Activated naive CD8-positive, alpha-beta T cell treated with anti-CD3 and anti-CD28 coated beads for 36 hours (primary cell): Measurements from ENCODE around the gene PRELP. TPM values are rescaled to one million over a fixed set of nuclear protein-coding genes. Genes with fewer than 3 reads are reported as not detected.

Experiments
- DNase-seq: peaks from one replicate; pipeline ENCODE4 v3.0.0; 2021
- H3K27ac Mint-ChIP-seq: one replicate; pipeline ENCODE4 v1.8.0; 2022; ENCODE audit warnings: mild to moderate bottlenecking, moderate library complexity, mixed read lengths
- H3K27me3 Mint-ChIP-seq: one replicate; pipeline ENCODE4 v1.8.0; 2022; ENCODE audit warnings: mild to moderate bottlenecking, mixed read lengths
- H3K36me3 Mint-ChIP-seq: one replicate; pipeline ENCODE4 v1.8.0; 2021; ENCODE audit warnings: mild to moderate bottlenecking, mixed read lengths
- H3K4me1 Mint-ChIP-seq: one replicate; pipeline ENCODE4 v1.8.0; 2021; ENCODE audit warnings: mixed read lengths
- H3K4me3 Mint-ChIP-seq: one replicate; pipeline ENCODE4 v1.8.0; 2022; ENCODE audit warnings: mild to moderate bottlenecking, moderate library complexity, mixed read lengths
- H3K9me3 Mint-ChIP-seq: one replicate; pipeline ENCODE4 v1.8.0; 2022; ENCODE audit warnings: mixed read lengths
- total RNA-seq, 2 experiments: library from RNA; stranded (reverse); gene quantifications; one replicate each; pipeline ENCODE4 v1.2.3, GENCODE V29; 2021

Gene PRELP
- total RNA-seq, 2 experiments from 2014 or later: not detected

DNA sequence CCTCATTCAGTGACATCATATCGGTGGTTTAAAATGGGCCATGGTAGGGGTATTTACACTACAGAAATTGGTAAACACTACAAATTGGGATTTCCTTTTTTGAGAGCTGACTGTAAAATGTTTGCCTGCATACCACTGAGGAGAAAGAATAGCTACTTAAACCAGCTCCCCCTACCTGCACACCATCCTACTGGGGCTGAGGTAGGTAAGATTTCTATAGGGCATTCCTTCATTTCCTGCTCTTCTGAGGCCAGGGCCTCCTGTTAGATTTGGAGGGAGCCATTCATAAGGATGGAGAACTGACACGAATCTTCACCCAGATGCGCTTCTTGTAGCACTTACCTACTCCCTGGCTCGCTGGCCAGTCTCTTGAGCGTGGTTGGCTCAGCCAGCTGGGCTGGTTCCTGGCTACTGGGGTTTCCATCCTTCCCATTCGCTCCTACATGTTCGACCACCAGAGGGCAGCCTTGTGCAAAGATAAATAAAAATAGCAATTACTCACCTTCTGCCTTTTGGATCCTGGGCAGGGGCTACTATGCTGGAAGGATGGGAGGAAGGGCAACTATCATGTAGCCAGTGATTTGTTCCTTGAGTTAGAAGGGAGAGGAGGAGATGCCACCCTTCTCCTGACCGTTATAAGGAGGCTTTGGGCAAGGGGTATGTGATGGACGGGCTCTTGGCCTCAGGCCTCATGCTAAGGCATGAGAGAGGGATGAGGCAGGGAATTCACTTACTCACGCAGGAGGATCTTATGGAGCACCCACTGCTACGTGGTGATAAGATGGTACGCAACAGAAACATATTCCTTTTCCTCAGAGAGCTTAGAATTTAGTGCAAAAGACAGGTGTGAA lies 29.0 kb downstream of the PRELP start:
- Mint-ChIP-seq H3K4me3 (no peak overlapping the region), H3K36me3 (no peaks in the 10 kb centered on the region), H3K9me3 (no peaks in the 10 kb centered on the region), H3K27me3 (no peaks in the 10 kb centered on the region), H3K27ac (no peak overlapping the region), H3K4me1 (no peaks in the 10 kb centered on the region)
- peak; percentile 60 for DNase-seq

DNA sequence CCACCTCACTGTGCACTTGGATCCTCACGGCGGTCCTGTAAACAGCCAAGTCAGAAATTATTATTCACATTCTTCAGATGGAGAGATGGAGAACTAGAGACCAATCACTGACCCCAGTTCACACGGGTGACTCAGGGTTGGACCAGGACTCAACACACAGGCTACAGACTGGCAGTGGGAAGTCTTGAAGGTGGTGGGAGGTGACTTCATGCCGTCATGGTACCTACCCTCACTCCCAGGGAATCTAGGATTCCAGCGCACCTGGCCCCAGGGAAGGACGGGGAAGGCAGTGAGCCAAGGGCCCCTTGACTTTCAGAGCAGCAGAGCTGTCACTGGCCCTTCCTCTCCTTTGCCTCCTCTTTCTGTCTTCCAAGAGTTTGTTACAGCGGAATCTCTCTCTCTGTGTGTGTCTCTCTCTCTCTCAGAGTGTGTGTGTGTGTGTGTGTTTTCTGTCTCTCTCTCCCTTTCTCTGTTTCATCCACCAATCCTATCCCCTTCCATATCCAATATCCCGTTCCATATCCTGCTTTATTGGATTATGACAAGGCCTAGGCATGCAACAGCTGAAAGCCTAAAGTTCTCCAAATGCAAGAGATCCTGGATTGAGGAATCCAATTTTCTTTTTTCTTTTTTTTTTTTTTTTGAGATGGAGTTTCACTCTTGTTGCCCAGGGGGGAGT lies 30.1 kb downstream of the PRELP start:
- Mint-ChIP-seq H3K9me3 (no peaks in the 10 kb centered on the region), H3K4me1 (no peaks in the 10 kb centered on the region), H3K36me3 (no peaks in the 10 kb centered on the region), H3K4me3 (no peak overlapping the region), H3K27ac (no peak overlapping the region), H3K27me3 (no peaks in the 10 kb centered on the region)
- DNase-seq: no peak

DNA sequence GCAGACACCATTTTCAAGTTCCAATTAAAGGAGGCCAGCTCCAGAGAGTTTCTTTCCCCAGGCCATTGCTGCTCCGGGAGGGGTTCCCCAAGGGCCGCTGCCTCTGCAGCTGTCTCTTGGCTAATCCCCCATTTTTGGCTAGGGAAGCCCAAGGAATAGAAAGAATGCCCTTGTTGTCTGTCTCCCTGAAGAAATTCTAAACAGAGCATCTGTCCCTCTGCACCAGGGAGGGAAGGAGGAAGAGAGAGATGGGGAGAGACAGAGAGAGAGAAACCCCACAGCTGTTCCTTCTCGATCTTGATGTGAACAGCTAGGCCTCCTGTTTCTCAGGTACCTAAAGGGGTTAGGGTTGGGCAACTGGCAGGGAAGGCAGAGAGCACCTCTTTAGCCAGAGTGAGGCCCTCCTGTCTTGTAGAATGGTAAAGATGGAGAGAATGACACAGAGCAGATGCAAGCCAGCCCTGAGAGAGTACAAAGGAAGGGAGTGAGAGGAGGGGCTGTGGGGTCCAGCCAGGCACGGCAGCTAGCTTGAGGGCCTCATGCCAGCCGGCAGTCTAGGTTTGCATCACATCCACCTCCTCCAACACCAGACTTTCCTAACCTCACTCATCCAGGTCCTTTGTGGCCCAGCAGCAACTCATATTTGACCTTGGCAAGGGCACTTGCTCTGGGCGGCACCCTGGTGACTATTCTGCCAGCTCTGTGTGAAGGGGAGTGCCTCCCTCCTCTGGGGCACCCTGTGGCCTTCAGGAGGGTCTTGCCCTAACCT lies 31.4 kb downstream of the PRELP start:
- H3K27me3 Mint-ChIP-seq: no peaks in the 10 kb centered on the region
- H3K27ac Mint-ChIP-seq: no peak overlapping the region
- H3K36me3 Mint-ChIP-seq: no peaks in the 10 kb centered on the region
- no peaks in the 10 kb centered on the region for H3K4me1 Mint-ChIP-seq
- DNase-seq: no peak
- no peaks in the 10 kb centered on the region for H3K9me3 Mint-ChIP-seq
- H3K4me3 Mint-ChIP-seq: no peak overlapping the region

DNA sequence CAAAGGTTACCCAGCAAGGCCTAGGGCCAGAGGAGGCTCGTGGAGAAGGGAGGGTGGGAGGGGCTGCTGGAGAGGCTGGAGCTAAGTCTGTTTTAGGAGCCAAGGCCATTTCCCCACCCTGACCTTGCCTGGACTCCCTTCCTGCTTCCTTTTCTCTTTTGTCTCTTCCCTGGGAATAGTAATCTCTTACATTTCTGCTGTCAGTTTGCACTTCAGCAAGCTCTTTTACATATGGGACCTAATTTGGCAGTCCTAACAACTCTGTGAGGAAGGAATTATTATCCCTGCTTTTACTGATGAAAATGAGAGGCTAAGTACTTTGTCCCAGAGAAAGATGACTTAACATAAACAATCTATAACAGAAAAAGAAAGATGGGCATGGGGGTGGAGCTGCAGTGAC lies 32.2 kb downstream of the PRELP start:
- Mint-ChIP-seq H3K4me1 (peaks cover 5% of the 10 kb centered on the region), H3K9me3 (no peaks in the 10 kb centered on the region), H3K36me3 (no peaks in the 10 kb centered on the region), H3K27ac (no peak overlapping the region), H3K4me3 (no peak overlapping the region), H3K27me3 (no peaks in the 10 kb centered on the region)
- DNase-seq: no peak

DNA sequence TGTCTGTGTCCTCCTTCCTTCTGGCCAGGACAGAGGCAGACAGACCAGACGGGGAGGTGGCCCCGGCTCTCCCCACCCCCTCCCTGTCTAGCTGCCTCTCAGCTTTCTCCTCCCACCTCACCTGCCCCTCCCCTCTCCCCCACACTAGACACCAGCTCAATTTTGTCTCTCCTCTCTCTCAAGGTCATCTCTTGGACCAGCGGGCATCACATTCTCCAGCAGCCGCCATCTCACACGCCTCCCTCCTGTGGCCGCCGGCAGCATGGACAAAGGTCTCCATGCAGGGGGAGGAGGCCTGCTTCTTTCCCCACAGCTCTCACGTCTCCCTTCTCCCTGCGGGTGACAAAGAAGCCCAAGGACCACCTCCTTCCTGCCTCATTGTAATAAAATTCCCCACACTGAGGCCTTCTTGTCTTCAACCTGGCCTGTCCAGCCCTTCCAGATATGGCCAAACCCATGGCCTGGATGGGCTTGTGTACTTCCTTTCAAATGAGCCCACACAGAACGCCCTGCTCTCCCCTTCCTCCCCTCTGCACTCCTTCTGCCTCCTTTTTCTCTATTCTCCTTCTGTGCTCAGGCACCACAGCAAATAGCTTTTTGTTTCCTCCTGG lies 33.0 kb downstream of the PRELP start:
- Mint-ChIP-seq H3K4me1 (peaks cover 13% of the 10 kb centered on the region), H3K36me3 (no peaks in the 10 kb centered on the region), H3K9me3 (no peaks in the 10 kb centered on the region), H3K27ac (no peak overlapping the region), H3K4me3 (no peak overlapping the region), H3K27me3 (no peaks in the 10 kb centered on the region)
- no peak for DNase-seq

DNA sequence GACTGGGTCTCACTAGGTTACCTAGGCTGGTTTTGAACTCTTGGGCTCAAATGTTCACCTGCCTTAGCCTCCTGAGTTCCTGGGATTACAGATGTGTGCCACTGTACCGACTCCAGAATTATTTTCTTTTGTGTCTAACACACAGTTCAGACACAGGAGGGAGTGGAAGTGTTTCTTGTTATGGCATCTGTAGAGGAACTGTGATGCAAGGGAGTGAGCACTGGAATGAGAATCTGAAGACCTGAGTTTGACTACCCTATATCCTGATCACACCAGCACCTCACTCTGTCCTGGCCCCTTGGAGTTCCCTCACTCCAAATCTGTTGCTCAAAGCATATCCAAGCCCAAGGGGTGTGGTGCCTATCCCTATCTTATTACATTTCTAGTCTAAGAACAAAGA lies 33.5 kb downstream of the PRELP start:
- no peak for DNase-seq
- Mint-ChIP-seq H3K27me3 (no peaks in the 10 kb centered on the region), H3K9me3 (no peaks in the 10 kb centered on the region), H3K27ac (no peak overlapping the region), H3K4me3 (no peak overlapping the region), H3K4me1 (peaks cover 18% of the 10 kb centered on the region), H3K36me3 (no peaks in the 10 kb centered on the region)

DNA sequence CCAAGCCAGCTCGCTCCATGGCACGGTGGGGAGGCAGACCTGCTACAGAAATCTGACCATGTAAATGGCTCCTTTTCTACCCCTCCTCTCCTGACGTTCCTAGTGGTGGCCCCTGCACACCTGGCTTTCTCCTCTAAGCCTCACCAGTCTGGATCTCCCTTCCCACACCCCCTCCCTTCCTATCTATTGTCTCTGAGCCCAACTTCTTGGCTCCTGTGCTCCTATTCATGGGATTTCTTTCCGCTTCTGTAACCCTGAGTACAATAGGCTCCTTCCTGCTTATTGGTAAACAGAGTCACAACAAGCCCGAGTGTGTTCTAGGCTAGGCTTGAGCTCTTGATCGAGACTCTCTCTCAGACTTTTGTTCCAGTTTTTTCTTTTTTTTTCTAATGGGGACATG lies 35.9 kb downstream of the PRELP start:
- peaks cover 22% of the 10 kb centered on the region for H3K4me1 Mint-ChIP-seq

DNA sequence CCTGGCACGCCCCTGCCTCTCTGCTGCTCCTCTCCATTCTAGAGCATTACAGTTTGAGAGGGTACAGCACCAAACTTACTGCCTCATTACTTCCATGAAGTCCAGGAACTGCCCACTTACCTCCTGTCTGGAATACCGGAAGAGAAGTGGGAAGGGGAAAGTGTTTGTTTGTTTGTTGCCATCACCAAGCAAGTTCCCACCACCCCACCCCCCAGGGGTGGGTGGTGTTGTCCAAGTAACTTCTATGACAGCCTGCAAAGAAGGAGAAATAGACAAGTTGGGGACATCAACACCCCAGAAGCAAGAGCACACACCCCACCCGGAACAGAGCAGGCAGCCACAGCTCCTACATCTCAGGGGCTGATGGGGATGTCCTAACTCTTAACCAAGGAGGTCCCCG lies 36.3 kb downstream of the PRELP start:
- no peaks in the 10 kb centered on the region for H3K36me3 Mint-ChIP-seq
- H3K4me3 Mint-ChIP-seq: no peak overlapping the region
- DNase-seq: no peak
- H3K9me3 Mint-ChIP-seq: no peaks in the 10 kb centered on the region
- peaks cover 22% of the 10 kb centered on the region for H3K4me1 Mint-ChIP-seq
- no peaks in the 10 kb centered on the region for H3K27me3 Mint-ChIP-seq
- H3K27ac Mint-ChIP-seq: no peak overlapping the region

More for the DNA sequence above, 35.9 kb downstream of the PRELP start:
- H3K36me3 Mint-ChIP-seq: no peaks in the 10 kb centered on the region
- H3K4me3 Mint-ChIP-seq: no peak overlapping the region
- H3K9me3 Mint-ChIP-seq: no peaks in the 10 kb centered on the region
- H3K27me3 Mint-ChIP-seq: no peaks in the 10 kb centered on the region
- H3K27ac Mint-ChIP-seq: no peak overlapping the region
- DNase-seq: no peak

DNA sequence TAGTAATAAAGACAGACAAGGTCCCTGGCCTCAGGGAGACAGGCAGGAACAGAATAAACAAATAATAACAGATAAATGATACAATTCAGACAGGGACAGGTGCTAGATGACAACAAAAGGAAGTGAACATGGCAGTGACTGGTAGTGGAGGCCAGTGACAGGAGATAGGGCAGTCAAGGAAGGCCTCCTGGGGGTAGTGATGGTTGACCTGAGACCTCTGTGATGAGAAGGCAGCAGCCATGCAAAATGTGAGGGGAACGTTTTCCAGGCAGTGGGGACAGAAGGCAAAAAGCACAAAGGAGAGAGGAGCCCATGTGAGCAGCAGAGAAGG lies 36.9 kb downstream of the PRELP start:
- H3K9me3 Mint-ChIP-seq: no peaks in the 10 kb centered on the region
- peak overlapping the region; percentile 80 for H3K27ac Mint-ChIP-seq
- H3K36me3 Mint-ChIP-seq: no peaks in the 10 kb centered on the region
- H3K4me1 Mint-ChIP-seq: peaks cover 22% of the 10 kb centered on the region
- H3K27me3 Mint-ChIP-seq: no peaks in the 10 kb centered on the region
- no peak for DNase-seq
- H3K4me3 Mint-ChIP-seq: no peak overlapping the region

DNA sequence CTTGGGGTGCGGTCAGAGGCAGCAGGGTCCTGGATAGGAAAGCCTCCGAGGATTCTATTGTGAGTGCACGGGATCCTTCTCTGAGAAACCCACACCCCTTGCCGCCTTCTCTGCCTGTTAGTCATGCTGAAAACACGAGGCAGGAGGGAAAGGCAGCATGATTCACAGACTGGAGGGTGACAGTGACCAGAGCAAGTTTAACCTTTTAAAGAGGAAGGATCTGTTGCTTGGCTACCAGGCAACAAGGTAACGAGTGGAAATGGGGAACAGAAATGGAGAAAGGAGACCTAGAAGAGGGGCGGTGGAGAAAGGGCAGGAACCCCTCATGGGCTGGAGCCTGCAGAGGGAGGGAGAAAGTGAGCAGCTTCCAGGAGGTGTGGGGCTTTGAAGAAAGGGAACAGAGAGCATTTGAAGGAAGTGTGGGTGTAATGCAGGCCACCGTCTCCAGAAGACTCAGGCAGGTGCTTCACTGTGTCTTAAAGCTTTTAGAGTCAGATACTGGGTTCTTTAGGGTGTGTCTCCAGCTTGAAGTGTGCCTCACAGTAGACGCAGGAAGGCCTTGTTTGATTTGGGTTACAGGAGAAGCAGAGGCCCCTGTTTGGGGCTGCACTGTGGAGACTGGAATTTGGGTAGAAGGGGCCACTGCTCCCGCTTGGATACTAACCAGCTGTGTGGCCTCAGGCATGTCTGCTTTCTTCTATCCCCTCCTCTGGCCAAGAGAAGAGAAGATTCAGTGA lies 37.4 kb downstream of the PRELP start:
- Mint-ChIP-seq H3K27ac (peak overlapping the region; percentile 80), H3K9me3 (no peaks in the 10 kb centered on the region), H3K4me1 (peaks cover 22% of the 10 kb centered on the region), H3K36me3 (no peaks in the 10 kb centered on the region), H3K27me3 (no peaks in the 10 kb centered on the region), H3K4me3 (no peak overlapping the region)
- peak; percentile 32 for DNase-seq

DNA sequence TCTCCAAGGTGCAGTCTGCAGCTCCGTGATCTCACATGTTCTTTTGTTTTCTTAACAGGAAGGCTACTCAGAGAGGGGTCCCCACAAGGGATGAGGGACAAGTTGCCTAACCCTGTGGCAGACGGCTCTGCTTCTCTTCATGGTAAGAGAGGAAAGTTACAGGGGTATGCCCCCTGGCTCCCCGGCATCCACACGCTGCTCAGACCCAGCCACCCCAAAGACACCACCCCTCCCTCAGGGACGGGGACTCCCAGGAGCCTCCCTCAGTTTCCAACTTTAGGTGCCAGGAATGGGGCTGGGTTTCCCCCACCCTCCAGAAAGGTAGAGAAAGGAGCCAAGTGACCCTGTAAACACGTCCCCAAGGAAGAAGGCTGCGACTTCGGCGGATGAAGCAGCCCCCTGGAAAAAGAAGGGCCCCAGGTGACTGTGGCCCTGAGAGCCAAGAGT lies 38.0 kb downstream of the PRELP start:
- Mint-ChIP-seq H3K9me3 (no peaks in the 10 kb centered on the region), H3K4me1 (peaks cover 22% of the 10 kb centered on the region), H3K4me3 (no peak overlapping the region), H3K27ac (peak overlapping the region; percentile 80), H3K36me3 (no peaks in the 10 kb centered on the region), H3K27me3 (no peaks in the 10 kb centered on the region)
- DNase-seq: no peak

DNA sequence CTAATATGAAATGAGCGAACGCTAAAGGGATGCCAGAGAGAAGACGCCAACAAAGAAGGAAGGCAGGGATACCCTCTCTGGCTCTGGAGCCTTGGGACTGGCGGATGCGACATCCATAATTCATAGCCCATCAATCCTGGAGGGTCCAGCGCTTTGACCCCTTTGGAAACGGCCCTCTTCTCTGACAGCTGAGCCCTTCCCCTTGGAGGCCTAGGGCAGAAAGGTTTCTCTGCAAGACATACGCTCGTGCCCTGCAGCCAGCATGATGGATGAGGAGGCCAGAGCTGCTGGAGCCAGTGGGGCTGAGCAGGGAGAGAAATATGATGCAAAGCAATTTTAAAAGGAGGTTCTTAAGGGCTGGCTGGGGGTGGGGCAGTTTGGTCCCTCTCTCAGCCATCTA lies 40.6 kb downstream of the PRELP start:
- H3K27ac Mint-ChIP-seq: no peak overlapping the region
- peaks cover 22% of the 10 kb centered on the region for H3K4me1 Mint-ChIP-seq
- H3K4me3 Mint-ChIP-seq: no peak overlapping the region
- H3K36me3 Mint-ChIP-seq: no peaks in the 10 kb centered on the region
- no peak for DNase-seq
- no peaks in the 10 kb centered on the region for H3K9me3 Mint-ChIP-seq
- H3K27me3 Mint-ChIP-seq: no peaks in the 10 kb centered on the region

DNA sequence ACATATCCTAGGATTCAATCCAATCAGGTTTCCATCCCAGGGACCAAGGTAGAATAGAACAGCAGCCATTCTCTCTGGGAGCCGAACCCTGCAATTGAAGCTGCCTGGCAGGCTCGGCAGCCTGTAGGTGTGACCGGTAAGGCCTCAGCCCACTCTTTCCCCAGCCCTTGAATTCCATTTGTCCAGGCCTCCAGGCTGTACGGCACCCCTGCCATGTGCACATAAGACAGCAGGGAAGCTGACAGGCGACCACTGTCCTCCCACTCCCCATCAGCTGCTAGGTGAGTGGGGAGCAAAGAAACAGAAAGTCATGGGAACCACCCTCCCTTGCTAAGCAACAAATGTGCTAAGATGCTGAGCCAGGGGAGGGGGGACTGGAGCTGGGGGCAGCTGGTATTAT lies 41.3 kb downstream of the PRELP start:
- no peaks in the 10 kb centered on the region for H3K27me3 Mint-ChIP-seq
- no peak overlapping the region for H3K4me3 Mint-ChIP-seq
- H3K36me3 Mint-ChIP-seq: no peaks in the 10 kb centered on the region
- no peak overlapping the region for H3K27ac Mint-ChIP-seq
- H3K9me3 Mint-ChIP-seq: no peaks in the 10 kb centered on the region
- DNase-seq: no peak
- H3K4me1 Mint-ChIP-seq: peaks cover 22% of the 10 kb centered on the region

DNA sequence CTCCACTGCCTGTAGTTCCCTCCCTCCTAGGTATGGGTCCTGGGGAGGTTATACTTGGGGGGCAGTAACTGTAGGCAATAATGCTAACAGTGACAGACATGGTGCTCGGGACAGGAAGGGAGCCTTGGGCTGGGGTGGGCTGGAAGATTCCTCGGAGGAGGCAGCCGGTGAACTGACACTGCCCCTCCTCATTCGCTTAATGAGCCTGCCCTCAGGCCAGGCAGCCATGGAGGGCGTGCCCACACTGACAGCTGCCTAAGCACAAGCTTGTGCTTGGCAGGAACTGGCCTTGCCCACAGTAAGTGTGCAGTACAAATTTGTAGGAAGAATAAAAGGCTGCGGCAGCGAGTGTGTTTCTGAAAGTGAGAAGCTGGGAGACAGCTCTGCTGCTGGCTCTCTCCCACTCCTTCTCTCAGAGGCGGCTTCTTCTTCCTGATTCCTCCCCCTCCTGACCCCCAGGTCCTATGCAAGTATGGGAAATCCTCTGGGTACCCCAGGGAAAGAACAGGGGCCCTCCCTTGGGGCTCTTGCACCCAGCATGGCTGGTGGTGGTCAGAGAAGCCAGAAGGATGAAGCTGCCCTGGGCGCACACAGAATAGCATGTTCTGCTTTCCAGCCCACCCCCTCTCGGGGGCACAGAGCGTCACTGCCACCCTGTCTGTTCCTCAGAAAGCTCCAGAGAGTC lies 42.0 kb downstream of the PRELP start:
- no peaks in the 10 kb centered on the region for H3K36me3 Mint-ChIP-seq
- no peaks in the 10 kb centered on the region for H3K9me3 Mint-ChIP-seq
- no peaks in the 10 kb centered on the region for H3K27me3 Mint-ChIP-seq
- no peak overlapping the region for H3K4me3 Mint-ChIP-seq
- no peak for DNase-seq
- H3K4me1 Mint-ChIP-seq: peaks cover 19% of the 10 kb centered on the region
- H3K27ac Mint-ChIP-seq: no peak overlapping the region
